Neural crest cell (in vitro differentiated cells): ENCODE results near the gene ITK. TPM values are rescaled to one million over a fixed set of nuclear protein-coding genes. Genes with fewer than 3 reads are reported as not detected.

Experiments
- DNase-seq: peaks from one replicate; pipeline ENCODE4 v3.0.0; 2021; ENCODE audit warnings: low read depth, mixed read lengths, low spot score
- H3K27ac Mint-ChIP-seq: one replicate; pipeline ENCODE4 v1.8.0; 2021; ENCODE audit warnings: mild to moderate bottlenecking, mixed read lengths; ENCODE audit not compliant: unreplicated experiment
- H3K27me3 Mint-ChIP-seq: 2 replicates; pipeline ENCODE4 v1.8.0; 2021; ENCODE audit warnings: low read depth, mild to moderate bottlenecking, mixed read lengths
- H3K36me3 Mint-ChIP-seq: 2 replicates; pipeline ENCODE4 v1.8.0; 2021; ENCODE audit warnings: low read depth, mild to moderate bottlenecking, mixed read lengths
- H3K4me1 Mint-ChIP-seq: 2 replicates; pipeline ENCODE4 v1.8.0; 2021; ENCODE audit warnings: mixed read lengths
- H3K4me3 Mint-ChIP-seq: one replicate; pipeline ENCODE4 v1.8.0; 2021; ENCODE audit warnings: mild to moderate bottlenecking, mixed read lengths
- H3K9me3 Mint-ChIP-seq: 2 replicates; pipeline ENCODE4 v1.8.0; 2021; ENCODE audit warnings: mixed read lengths
- CTCF ChIP-seq: fragments of 200-600 bp; sonication (generic); conservative IDR thresholded peaks from 2 replicates; pipeline ENCODE4 v1.5.0; 2021; ENCODE audit warnings: antibody characterized with exemption, mild to moderate bottlenecking
- total RNA-seq: library from RNA; stranded (reverse); gene quantifications from 2 replicates; pipeline ENCODE4 v1.2.1, GENCODE V29; 2021

Gene ITK
- total RNA-seq, 1 donor from 2014 or later = not detected

GRCh38 chr5:157271740-157272271 is 91.2 kb downstream of the ITK start:
- H3K9me3 Mint-ChIP-seq = peaks cover 2% of the 10 kb centered on the region
- no peak for TF ChIP-seq CTCF
- H3K4me3 Mint-ChIP-seq = no peak overlapping the region
- no peak overlapping the region for H3K27ac Mint-ChIP-seq
- no peaks in the 10 kb centered on the region for H3K27me3 Mint-ChIP-seq
- DNase-seq = no peak
- peaks cover 6% of the 10 kb centered on the region for H3K36me3 Mint-ChIP-seq
- H3K4me1 Mint-ChIP-seq = peaks cover 29% of the 10 kb centered on the region

GRCh38 chr5:157273131-157273556 is 92.5 kb downstream of the ITK start:
- no peak overlapping the region for H3K4me3 Mint-ChIP-seq
- DNase-seq = no peak
- no peaks in the 10 kb centered on the region for H3K27me3 Mint-ChIP-seq
- H3K27ac Mint-ChIP-seq = no peak overlapping the region
- peaks cover 2% of the 10 kb centered on the region for H3K9me3 Mint-ChIP-seq
- no peak for TF ChIP-seq CTCF
- peaks cover 6% of the 10 kb centered on the region for H3K36me3 Mint-ChIP-seq
- H3K4me1 Mint-ChIP-seq = peaks cover 20% of the 10 kb centered on the region

GRCh38 chr5:157275403-157275802 is 94.8 kb downstream of the ITK start:
- H3K4me1 Mint-ChIP-seq = peaks cover under 1% of the 10 kb centered on the region
- peaks cover 6% of the 10 kb centered on the region for H3K36me3 Mint-ChIP-seq
- peaks cover 2% of the 10 kb centered on the region for H3K9me3 Mint-ChIP-seq
- no peak overlapping the region for H3K27ac Mint-ChIP-seq
- H3K27me3 Mint-ChIP-seq = no peaks in the 10 kb centered on the region
- TF ChIP-seq CTCF = no peak
- no peak for DNase-seq
- no peak overlapping the region for H3K4me3 Mint-ChIP-seq

GRCh38 chr5:157278319-157279037 is 97.8 kb downstream of the ITK start:
- no peak overlapping the region for H3K4me3 Mint-ChIP-seq
- no peaks in the 10 kb centered on the region for H3K27me3 Mint-ChIP-seq
- no peak for DNase-seq
- no peaks in the 10 kb centered on the region for H3K9me3 Mint-ChIP-seq
- H3K4me1 Mint-ChIP-seq = no peaks in the 10 kb centered on the region
- H3K27ac Mint-ChIP-seq = no peak overlapping the region
- H3K36me3 Mint-ChIP-seq = no peaks in the 10 kb centered on the region
- no peak for TF ChIP-seq CTCF

- TF ChIP-seq CTCF = no peak
- Mint-ChIP-seq H3K9me3 (no peaks in the 10 kb centered on the region), H3K27me3 (no peaks in the 10 kb centered on the region), H3K4me3 (no peak overlapping the region), H3K36me3 (no peaks in the 10 kb centered on the region), H3K4me1 (no peaks in the 10 kb centered on the region), H3K27ac (no peak overlapping the region)
- no peak for DNase-seq
Measured at GRCh38 chr5:157279605-157280239, 99.1 kb downstream of the ITK start.
